GM18526 (cell line): Measurements from ENCODE around the gene IFNAR2.

Source experiments
- POLR2A ChIP-seq: IDR thresholded peaks from 3 replicates; pipeline ENCODE4 v1.6.1; 2011; ENCODE audit not compliant: insufficient read length; ENCODE audit errors: extremely low read depth

IFNAR2 gene

GRCh38 chr21:33268737-33269441 is 39.2 kb downstream of the IFNAR2 start:
- peak; percentile 26 for TF ChIP-seq POLR2A

GRCh38 chr21:33270986-33271385 is 41.2 kb downstream of the IFNAR2 start:
- no peak for TF ChIP-seq POLR2A

- TF ChIP-seq POLR2A = no peak
These were observed 43.3 kb downstream of the IFNAR2 start for GRCh38 chr21:33273044-33273443.

GRCh38 chr21:33278721-33279120 is 49.0 kb downstream of the IFNAR2 start:
- no peak for TF ChIP-seq POLR2A

- no peak for TF ChIP-seq POLR2A
These were observed 49.6 kb downstream of the IFNAR2 start for GRCh38 chr21:33279330-33279820.
